Retinal pigment epithelial cell (primary cell): ENCODE data around the gene ATPAF1.
A peak's percentile ranks its signal among the peaks of the same experiment; 100 is the strongest.

Experiments used
- DNase-seq: peaks from one replicate; pipeline ENCODE4 v3.0.0-alpha.2; 2010; ENCODE audit warnings: low read depth
- H3K4me3 ChIP-seq: 2 replicates; pipeline ENCODE4 v1.5.1; 2011; ENCODE audit warnings: mild to moderate bottlenecking, low read length, control low read depth, moderate library complexity
- TF ChIP-seq, protein P1 (sequence below): conservative IDR thresholded peaks from 2 replicates; pipeline ENCODE4 v1.5.1; 2011; ENCODE audit warnings: low read depth, low read length, control low read depth, inconsistent platforms

ATPAF1 gene

DNA sequence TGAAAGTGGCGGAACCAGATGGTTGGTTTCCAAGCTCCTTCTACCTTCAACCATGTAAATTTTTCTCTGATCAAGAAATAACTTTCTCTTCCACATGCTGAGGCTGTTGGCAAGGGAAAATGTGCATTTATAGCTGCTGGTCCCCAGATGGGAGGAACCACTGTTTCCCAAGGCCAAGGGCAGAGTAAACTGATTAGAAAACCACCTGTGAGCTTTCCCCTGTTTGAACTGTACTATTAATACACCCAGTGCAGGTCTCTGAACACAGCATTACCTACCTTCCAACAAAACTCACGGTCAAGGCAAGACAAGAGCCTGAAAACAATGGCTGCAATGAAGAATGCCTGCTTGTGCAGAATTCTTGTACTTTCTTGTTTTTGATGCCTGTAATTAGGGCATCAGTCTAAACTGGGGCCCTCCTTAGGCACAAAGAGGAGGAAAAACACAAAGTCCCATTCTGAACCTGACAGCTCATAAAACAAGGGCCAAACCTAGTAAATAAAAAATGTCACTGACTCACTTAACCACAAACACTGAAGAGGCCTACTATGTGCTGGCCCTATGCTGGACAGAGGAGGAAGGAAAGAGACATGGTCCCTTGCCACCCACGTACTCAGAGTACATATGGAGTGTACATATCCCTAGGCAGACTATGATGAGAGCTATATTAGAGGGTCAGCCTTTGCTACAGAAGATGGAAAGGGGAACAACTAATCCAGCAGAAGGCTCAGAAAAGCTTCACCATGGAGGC, 66.7 kb downstream of the ATPAF1 start:
- no peak for DNase-seq
- no peak overlapping the region for H3K4me3 ChIP-seq
- TF ChIP-seq, protein P1, sequence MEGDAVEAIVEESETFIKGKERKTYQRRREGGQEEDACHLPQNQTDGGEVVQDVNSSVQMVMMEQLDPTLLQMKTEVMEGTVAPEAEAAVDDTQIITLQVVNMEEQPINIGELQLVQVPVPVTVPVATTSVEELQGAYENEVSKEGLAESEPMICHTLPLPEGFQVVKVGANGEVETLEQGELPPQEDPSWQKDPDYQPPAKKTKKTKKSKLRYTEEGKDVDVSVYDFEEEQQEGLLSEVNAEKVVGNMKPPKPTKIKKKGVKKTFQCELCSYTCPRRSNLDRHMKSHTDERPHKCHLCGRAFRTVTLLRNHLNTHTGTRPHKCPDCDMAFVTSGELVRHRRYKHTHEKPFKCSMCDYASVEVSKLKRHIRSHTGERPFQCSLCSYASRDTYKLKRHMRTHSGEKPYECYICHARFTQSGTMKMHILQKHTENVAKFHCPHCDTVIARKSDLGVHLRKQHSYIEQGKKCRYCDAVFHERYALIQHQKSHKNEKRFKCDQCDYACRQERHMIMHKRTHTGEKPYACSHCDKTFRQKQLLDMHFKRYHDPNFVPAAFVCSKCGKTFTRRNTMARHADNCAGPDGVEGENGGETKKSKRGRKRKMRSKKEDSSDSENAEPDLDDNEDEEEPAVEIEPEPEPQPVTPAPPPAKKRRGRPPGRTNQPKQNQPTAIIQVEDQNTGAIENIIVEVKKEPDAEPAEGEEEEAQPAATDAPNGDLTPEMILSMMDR, result no peak

DNA sequence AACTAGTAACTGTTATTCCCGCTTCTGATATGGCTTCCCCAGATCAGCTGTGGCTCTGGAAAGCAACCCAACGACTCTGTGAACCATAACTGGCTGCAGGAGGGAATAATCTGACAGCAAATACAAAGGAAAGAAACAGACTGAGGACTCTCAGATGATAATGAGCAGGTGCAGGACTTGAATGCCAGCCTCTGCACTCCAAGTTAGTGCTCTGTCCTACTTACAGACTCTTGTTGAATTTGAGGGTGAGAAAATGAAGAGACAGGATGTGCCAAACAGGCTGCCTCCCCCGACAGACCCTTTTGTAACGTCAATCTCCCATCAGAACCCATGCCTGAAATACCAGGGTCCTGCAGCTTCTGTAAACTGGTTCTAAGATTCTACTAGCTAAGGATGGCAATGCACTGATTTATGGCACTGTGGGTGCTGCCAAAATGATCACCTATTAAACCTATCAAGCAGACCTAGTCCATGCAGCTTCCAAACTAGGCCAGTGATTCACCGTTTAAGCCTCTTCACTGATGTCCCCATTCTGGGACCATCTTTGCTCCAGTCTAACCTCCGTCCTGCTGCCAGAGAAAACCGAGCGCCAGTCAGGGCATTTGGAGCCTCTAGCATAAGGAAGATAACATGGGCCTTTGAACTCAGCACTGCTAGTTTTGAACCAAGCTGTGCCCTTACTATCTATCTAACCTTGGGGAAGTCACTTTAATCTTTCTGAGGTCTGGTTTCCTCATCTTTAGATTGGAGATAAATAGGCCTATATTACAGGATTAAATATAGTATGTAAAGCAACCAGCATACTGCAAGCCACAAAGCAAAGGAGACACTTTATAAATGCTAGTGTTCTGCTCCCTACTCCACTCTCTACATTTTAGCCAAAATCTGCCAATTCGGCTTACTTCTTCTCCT, 68.8 kb downstream of the ATPAF1 start:
- no peak overlapping the region for H3K4me3 ChIP-seq
- TF ChIP-seq, protein P1, result no peak
- DNase-seq, result no peak

DNA sequence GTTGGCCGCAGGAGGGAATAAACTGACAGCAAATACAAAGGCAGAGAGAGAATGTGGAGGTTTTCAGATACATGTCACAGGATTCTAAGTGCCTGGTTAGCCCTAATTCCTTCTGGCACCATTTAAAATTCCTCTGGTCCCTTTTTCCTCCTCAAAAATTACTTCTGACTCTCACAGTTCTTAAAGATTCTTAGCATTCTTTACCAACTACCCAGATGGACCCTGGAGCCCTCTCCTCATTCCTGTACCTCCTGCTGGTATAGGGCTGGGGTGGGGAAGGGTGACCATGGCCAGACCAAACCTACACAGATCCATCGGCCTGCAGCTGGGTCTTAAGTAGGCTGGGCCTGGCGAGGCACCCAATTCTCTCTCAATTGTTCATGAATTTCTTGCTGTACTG, 71.3 kb downstream of the ATPAF1 start:
- peak; percentile 16 for DNase-seq
- H3K4me3 ChIP-seq, result no peak overlapping the region
- TF ChIP-seq, protein P1, result no peak

DNA sequence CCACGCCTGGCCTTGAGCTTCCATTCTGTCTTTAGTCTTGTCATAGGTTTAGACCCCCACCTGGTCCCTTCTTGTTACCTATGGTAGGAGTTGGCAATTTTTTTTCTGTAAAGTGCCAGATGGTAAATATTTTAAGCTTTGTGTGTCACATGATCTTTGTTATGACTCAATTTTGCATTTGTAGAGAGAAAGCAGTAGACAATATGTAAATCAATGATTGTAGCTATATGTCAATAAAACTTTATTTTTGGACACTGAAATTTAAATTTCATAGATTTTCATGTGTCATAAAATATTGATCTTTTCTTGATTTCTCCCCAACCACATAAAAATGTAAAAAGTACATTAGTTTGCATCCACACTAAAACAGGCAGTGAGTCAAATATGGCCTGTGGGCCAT, 72.1 kb downstream of the ATPAF1 start:
- DNase-seq, result no peak
- TF ChIP-seq, protein P1, result no peak
- no peak overlapping the region for H3K4me3 ChIP-seq

DNA sequence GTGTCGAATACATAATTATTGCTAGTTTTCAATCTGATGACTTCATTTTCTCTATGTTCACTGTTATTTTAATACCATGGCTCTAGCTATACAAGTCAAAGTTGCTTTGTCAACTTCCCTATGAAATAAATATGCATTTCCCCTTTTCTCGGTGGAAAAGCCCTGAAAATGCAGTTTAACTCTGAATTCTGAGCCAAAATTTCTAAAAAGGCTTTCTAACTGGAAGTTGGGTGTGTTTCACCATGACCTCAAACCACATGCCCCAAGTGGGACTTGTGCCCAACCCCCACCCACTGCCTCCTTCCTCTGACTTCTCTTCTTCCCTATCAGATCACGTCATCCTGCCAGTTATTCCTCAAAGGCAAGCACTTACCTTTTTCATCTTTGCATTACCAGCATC, 73.0 kb downstream of the ATPAF1 start:
- TF ChIP-seq, protein P1, result no peak
- no peak for DNase-seq
- no peak overlapping the region for H3K4me3 ChIP-seq

DNA sequence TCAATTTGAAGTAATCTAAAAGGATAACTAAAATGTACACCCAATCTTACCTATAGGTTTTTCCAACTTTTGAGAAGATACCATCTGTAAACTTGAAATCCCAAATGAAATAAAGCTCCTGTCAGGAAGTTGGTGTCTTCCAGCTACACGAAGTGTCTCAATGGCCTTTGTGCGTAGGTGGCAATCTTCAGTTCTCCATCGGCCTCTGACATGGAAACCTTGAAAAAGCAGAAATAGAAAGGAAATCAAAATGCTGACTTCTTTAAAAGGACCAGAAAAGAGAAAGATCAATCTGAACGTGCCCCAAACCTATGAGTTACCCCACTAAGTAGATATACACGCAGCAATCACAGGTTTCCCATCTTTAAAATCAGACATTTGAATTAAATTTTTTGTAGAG, 74.1 kb downstream of the ATPAF1 start:
- no peak overlapping the region for H3K4me3 ChIP-seq
- TF ChIP-seq, protein P1, result no peak
- DNase-seq, result no peak
